ENCODE results near the gene NAALADL2.

DNA sequence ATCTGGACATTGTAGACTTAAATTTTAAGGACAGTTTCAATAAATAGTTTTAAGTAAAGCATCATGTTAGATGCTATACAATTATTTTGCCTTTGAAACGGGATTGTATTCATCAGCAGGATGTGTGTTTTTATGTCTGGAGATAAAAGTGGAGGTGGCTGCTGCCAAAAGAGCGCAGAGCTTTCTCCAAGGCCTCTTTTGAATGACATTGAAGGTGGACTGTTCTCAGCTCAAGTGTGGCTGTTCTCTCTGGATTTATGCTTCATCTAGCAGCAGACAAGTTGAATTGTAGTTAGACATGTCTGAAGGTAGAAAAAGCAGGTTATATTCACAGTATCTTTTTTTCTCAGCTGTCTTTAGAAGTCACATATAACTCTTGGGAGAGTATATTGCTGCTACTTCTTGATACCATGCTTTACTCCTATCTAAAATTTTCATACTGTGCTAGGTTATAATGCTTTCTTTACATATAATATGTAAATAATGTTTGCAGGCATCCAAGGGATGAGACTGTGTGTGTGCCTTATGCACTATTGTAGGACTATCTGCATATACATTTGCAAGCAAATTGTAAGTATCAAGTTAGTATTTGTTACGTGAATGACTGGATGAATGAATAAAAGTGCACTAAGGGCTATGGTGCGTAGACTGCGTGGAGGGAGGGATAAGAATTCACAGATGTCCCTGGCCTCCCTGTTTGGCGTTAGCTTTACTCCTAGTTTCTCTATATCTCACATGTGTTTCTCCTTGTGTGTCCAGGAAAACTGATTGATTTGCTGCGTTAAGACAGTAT lies 340.1 kb downstream of the NAALADL2 start:
- TF ChIP-seq, protein P1, sequence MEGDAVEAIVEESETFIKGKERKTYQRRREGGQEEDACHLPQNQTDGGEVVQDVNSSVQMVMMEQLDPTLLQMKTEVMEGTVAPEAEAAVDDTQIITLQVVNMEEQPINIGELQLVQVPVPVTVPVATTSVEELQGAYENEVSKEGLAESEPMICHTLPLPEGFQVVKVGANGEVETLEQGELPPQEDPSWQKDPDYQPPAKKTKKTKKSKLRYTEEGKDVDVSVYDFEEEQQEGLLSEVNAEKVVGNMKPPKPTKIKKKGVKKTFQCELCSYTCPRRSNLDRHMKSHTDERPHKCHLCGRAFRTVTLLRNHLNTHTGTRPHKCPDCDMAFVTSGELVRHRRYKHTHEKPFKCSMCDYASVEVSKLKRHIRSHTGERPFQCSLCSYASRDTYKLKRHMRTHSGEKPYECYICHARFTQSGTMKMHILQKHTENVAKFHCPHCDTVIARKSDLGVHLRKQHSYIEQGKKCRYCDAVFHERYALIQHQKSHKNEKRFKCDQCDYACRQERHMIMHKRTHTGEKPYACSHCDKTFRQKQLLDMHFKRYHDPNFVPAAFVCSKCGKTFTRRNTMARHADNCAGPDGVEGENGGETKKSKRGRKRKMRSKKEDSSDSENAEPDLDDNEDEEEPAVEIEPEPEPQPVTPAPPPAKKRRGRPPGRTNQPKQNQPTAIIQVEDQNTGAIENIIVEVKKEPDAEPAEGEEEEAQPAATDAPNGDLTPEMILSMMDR (IDR thresholded peaks at IDR 0.05; ENCODE audit: low read depth, low read length), result no peak
- no peak for TF ChIP-seq EZH2phosphoT487 (IDR thresholded peaks at IDR 0.05; ENCODE audit: low read depth)

Data from OCI-LY3 (cell line).